ENCODE data around the gene C19orf25. TPM values are rescaled to one million over a fixed set of nuclear protein-coding genes. Genes with fewer than 3 reads are reported as not detected.

The C19orf25 gene
- total RNA-seq, 1 donor from 2014 or later = 31.4 TPM

GRCh38 chr19:1496714-1497577, 17.9 kb upstream of the C19orf25 start:
- no peak for DNase-seq (ENCODE audit: low read depth)

- no peak for DNase-seq (ENCODE audit: low read depth)
Measured at GRCh38 chr19:1495799-1496713, 17.0 kb upstream of the C19orf25 start.

DNA sequence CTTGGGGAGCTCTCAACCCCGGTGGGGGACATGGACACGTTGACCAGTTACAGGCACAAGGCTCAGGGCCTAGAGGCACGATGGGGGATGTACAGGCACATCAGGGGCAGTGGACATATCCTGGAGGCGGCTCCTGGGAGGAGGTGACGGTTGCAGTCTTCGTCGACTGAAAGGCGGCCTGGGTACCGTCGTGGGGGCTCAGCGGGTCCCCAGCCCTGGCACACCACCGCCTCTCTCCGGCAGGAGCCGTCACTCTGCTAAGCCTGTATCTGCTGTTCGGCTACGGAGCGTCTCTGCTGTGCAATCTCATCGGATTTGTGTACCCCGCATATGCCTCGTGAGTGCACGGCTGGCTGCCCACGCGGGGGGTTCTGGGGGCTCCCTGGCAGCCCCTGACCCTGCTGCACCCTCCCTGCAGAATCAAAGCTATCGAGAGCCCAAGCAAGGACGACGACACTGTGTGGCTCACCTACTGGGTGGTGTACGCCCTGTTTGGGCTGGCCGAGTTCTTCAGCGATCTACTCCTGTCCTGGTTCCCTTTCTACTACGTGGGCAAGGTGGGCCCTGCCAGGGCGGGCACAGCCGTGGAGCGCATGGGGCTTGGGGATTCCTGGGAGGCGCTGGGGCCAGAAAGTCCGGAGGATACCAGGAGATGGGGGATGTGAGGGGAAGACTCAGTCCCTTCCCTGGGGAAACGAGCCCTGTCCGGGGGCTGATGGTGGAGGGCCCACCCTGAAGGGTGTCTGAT, 16.2 kb upstream of the C19orf25 start:
- no peak for DNase-seq (ENCODE audit: low read depth)

- no peak for DNase-seq (ENCODE audit: low read depth)
Measured at GRCh38 chr19:1494115-1494815, 15.2 kb upstream of the C19orf25 start.

DNA sequence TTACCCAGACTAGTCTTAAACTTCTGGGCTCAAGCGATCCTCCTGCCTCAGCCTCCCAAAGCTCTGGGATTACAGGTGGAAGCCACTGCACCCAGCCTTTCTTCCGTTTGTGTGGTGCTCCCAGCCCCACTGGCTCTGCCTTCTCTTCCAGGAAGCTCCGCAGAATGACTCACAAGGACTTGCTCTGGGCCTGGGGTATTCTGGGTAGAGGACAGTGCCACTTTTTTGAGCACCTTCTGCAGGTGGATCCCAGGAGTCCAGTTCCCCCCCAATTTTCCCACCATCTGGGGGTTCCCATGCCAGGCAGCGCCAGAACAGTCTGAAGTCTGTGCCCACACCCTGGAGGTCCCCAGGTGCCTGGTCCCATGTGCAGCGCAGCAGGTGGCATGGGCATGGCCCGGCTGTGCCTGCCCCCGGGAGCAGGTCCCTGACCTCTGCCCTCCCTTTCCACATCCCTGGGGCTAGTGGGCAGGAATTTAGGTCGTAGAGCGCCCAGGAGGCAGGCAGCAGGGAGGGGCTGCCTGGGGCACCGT, 13.5 kb upstream of the C19orf25 start:
- peak; percentile 26 for DNase-seq (ENCODE audit: low read depth)

GRCh38 chr19:1491849-1492170, 12.8 kb upstream of the C19orf25 start:
- DNase-seq (ENCODE audit: low read depth) = no peak

- no peak for DNase-seq (ENCODE audit: low read depth)
Measured at GRCh38 chr19:1491114-1491848, 12.3 kb upstream of the C19orf25 start, which contains the start of gene REEP6. TSS of gene REEP6 (plus strand) at chr19:1491181. CDS start at chr19:1491270, 89 bp downstream.

GRCh38 chr19:1490311-1491113, 11.5 kb upstream of the C19orf25 start, which contains the start of gene PCSK4:
TSS of gene PCSK4 (minus strand) at chr19:1490350. CDS start at chr19:1490346, 4 bp downstream.
- DNase-seq (ENCODE audit: low read depth) = peak; percentile 93

DNA sequence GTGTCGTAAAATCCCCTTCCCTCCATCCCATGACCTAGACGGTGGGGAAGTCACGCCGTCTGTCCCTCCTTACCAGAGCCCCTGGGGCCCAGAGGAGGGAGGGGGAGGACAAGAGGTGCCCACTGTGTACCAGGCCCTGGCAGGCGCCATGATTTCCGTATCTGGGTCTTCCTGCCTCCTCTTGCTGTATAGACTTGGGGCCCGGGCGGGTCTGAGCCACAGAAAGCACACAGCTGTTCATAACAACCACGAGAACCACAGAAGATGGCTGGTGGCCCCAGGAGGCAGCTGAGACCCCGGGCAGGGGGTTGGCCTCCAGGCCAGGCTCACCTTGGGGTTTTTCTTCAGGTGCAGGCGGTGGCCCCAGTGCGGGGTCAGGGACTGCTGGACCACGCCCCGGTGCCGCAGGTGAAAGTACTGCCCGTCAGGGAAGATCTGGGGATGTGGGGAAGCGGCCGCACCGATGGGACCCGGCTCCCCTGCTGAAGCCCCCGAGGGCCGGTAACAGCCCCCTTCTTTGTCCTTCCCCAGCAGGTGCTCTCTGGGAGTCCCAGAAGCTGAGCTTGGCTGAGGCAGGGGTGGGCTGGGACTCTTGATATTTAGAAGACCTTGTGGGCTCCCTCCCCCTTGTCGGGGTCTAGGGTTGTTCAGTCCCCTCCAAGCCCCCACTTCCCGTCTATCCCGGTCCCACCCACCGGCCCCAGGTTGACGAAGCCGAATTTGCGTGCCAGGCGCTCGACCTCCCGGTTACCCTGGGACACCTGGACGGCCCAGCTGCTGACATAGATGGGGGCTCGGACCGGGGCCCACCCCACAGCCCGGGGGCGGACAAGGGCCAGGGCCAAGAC, 10.7 kb upstream of the C19orf25 start:
- DNase-seq (ENCODE audit: low read depth) = no peak

GRCh38 chr19:1488282-1488601, 9.2 kb upstream of the C19orf25 start:
- DNase-seq (ENCODE audit: low read depth) = no peak

GRCh38 chr19:1487576-1488281, 8.7 kb upstream of the C19orf25 start:
- DNase-seq (ENCODE audit: low read depth) = no peak

GRCh38 chr19:1486720-1487575, 7.9 kb upstream of the C19orf25 start:
- DNase-seq (ENCODE audit: low read depth) = no peak

DNA sequence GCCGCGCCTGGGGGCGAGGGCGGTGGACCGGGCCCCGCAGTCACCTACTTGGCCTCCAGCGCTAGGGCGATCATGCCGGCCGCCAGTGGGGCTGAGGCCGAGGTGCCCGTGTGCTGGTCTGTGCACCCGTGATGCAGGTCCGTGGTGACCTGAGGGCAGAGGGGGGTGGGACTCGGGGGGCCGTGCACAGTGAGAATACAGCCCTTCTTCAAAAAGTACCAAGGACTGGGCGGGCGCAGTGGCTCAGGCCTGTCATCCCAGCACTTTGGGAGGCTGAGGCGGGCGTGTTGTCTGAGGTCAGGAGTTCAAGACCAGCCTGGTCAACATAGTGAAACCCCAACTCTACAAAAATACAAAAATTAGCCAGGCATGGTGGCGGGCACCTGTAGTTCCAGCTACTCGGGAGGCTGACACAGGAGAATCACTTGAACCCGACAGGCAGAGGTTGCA, 5.0 kb upstream of the C19orf25 start:
- DNase-seq (ENCODE audit: low read depth) = no peak

- DNase-seq (ENCODE audit: low read depth) = no peak
Measured at GRCh38 chr19:1483131-1483978, 4.3 kb upstream of the C19orf25 start.

- no peak for DNase-seq (ENCODE audit: low read depth)
Measured at GRCh38 chr19:1482361-1483130, 3.5 kb upstream of the C19orf25 start.
